Heart left ventricle (tissue), 16 donors: Measurements from ENCODE around the gene RTL9. TPM values are rescaled to one million over a fixed set of nuclear protein-coding genes. Genes with fewer than 3 reads are reported as not detected.

Experiments used
- ATAC-seq, 4 donors: fragments of 200-7000 bp; cut with Tn5 transposase; one replicate each; pipeline ENCODE4 v1.9.1; 2020 to 2022; ENCODE audit warnings: moderate library complexity in 4 of 4, mild to moderate bottlenecking in 3 of 4, moderate number of reproducible peaks in 1 of 4
- DNase-seq, 5 donors: peaks; one replicate each; pipeline ENCODE4 v3.0.0-alpha.2; 2020
- H3K27ac ChIP-seq, 12 donors: fragments of 200-600 bp; sonication (generic) in 4 of 12; one replicate each; pipeline versions ENCODE4 v1.5.0 to v1.8.0; 2016 to 2022; ENCODE audit warnings: mild to moderate bottlenecking in 2 of 12
- H3K27me3 ChIP-seq, 9 donors: fragments of 200-600 bp; sonication (generic) in 2 of 9; one replicate each; pipeline versions ENCODE4 v1.5.1 to v1.8.0; 2016 to 2022; ENCODE audit warnings: mild to moderate bottlenecking in 3 of 9
- H3K36me3 ChIP-seq, 9 donors: fragments of 200-600 bp; sonication (generic) in 2 of 9; one replicate each; pipeline versions ENCODE4 v1.5.0 to v1.8.0; 2018 to 2022; ENCODE audit warnings: mild to moderate bottlenecking in 2 of 9
- H3K4me1 ChIP-seq, 12 donors: fragments of 200-600 bp; sonication (generic) in 4 of 12; one replicate each; pipeline versions ENCODE4 v1.5.0 to v1.8.0; 2016 to 2022; ENCODE audit warnings: mild to moderate bottlenecking in 3 of 12
- H3K4me3 ChIP-seq, 12 donors: fragments of 200-600 bp; sonication (generic) in 4 of 12; one replicate each; pipeline versions ENCODE4 v1.5.0 to v1.8.0; 2017 to 2022; ENCODE audit warnings: mild to moderate bottlenecking in 9 of 12, moderate library complexity in 4 of 12
- H3K9me3 ChIP-seq, 12 donors: fragments of 200-600 bp; sonication (generic) in 4 of 12; one replicate each; pipeline versions ENCODE4 v1.5.0 to v1.8.0; 2016 to 2022; ENCODE audit warnings: mild to moderate bottlenecking in 1 of 12
- POLR2A ChIP-seq, 2 donors: fragments of 450-650 bp; IDR thresholded peaks; one replicate each; pipeline ENCODE4 v1.6.1; 2017; ENCODE audit warnings: antibody characterized with exemption in 2 of 2, mild to moderate bottlenecking in 2 of 2, moderate library complexity in 2 of 2
- WGBS, 4 donors: extraction: QIAGEN DNeasy Blood & Tissue Kit in 2 of 4; methylation state at CpG; one replicate each; pipeline versions ENCODE4 v1.1.5 to v1.1.7; 2013 to 2018; 5-methylcytosine and 5-hydroxymethylcytosine counted together
- intact Hi-C, 10 donors: fragments of 100-400 bp; cut with DNase I; formaldehyde crosslinking; loops; one replicate each; pipeline versions ENCODE4 v1.11.1 to v1.14.2; 2022
- polyA plus RNA-seq, 2 donors: library from polyadenylated mRNA; stranded (reverse); fragments of 200-250 nt; gene quantifications; one replicate each; pipeline ENCODE4 v1.2.3, GENCODE V29; 2013
- total RNA-seq, 9 donors: library from RNA; depleted of rRNA in 2 of 9; stranded (reverse); fragments of >200 nt in 2 of 9; fragmentation: NEBNext Ultra II Directional in 3 of 9; extraction: Animal tissue kit (Norgen Biotek cat#: 25700) in 3 of 9; gene quantifications; one replicate each; pipeline versions ENCODE4 v1.1.0 to v1.2.4, GENCODE V29; 2016 to 2023
- TF ChIP-seq, protein P1 (sequence below), 12 donors: fragments of 200-600 bp; sonication (generic) in 4 of 12; IDR thresholded peaks; one replicate each; pipeline versions ENCODE4 v1.5.0 to v1.8.0; 2018 to 2022; ENCODE audit warnings: antibody characterized with exemption in 12 of 12, mild to moderate bottlenecking in 5 of 12
- donor health status: ischemic (EF 13 %, LVEDD 7.1; RV severe dilation, severe dysfunction).
- donor health status: healthy with polysubstance abuse.
- donor health status: DM: no; HTN: yes; CAD: no.
- donor health status: DM: no; HTN: no; CAD: no.
- donor health status: ischemic (EF 25% LVEDD 6.9; RV normal size, moderate dysfunction).
- donor health status: ischemic (EF 25% LVEDD 5.7; RV mildly dilated, moderate dysfunction).
- donor health status: healthy.
- donor health status: DM: yes; HTN: yes; CAD: no.
- donor health status: ischemic (EF 35%, LVEDD 5.7; RV mildly dilated, moderate dysfunction).
- donor health status: nonischemic (EF 11% LVEDD 7.7; RV severe dilation, severe dysfunction).
- donor health status: DM: yes; HTN: yes; CAD: no.
- donor health status: PGD.
- donor health status: ischemic (EF 29% LVEDD 5.4; RV normal size, mild dysfunction).
- donor health status: nonischemic (EF 23%, LVEDD 6.1; RV moderate dilation, normal function).

The RTL9 gene
- total and polyA plus RNA-seq, 11 donors, result 0.15 to 2.0 (median 0.65) TPM

DNA sequence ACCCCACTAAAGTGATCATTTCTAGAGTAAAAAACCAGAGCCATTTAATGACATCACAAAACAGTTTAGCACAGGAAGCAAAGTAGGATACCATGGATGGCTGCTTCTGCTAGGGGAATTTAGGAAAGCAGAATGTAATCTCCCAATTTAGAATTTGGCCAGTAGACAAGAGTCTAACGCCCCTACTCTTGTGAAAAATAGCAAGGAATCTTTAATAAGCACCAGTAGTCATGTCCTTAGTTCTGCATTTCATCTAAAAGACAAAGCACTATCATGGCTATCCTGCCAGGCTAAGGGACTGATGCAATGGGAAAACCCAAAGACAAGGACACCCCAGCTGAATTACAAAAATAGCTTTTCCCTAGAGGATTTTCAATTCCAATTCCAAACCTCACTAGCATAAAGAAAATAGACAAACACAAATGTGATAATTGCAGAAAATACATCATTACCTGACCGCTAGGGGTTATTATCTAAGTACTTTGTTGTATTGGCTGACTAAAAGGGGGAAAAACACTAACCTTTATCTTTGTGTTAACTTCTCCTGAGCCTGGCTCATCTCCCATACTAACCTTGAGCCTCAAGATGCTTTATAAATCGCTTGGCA, 38.2 kb upstream of the RTL9 start:
- TF ChIP-seq, protein P1, sequence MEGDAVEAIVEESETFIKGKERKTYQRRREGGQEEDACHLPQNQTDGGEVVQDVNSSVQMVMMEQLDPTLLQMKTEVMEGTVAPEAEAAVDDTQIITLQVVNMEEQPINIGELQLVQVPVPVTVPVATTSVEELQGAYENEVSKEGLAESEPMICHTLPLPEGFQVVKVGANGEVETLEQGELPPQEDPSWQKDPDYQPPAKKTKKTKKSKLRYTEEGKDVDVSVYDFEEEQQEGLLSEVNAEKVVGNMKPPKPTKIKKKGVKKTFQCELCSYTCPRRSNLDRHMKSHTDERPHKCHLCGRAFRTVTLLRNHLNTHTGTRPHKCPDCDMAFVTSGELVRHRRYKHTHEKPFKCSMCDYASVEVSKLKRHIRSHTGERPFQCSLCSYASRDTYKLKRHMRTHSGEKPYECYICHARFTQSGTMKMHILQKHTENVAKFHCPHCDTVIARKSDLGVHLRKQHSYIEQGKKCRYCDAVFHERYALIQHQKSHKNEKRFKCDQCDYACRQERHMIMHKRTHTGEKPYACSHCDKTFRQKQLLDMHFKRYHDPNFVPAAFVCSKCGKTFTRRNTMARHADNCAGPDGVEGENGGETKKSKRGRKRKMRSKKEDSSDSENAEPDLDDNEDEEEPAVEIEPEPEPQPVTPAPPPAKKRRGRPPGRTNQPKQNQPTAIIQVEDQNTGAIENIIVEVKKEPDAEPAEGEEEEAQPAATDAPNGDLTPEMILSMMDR (IDR thresholded peaks at IDR 0.05), result no peak
- TF ChIP-seq POLR2A (IDR thresholded peaks at IDR 0.05), result no peak
- Histone ChIP-seq H3K4me1 (peaks cover 0 to 14% (median 3%) of the 10 kb centered on the region in 12 donors), H3K27me3 (peaks cover 0 to 16% (median 0%) of the 10 kb centered on the region in 9 donors), H3K9me3 (peaks cover 0 to 2% (median 0%) of the 10 kb centered on the region in 12 donors), H3K4me3 (no peak overlapping the region), H3K27ac (no peak overlapping the region), H3K36me3 (no peaks in the 10 kb centered on the region)
- no peak for DNase-seq
- intact Hi-C loops, result loop anchor here in 1 of 10 donors (10.0 kb wide), 1 partner anchor 156 kb away; no protein-coding TSS in a partner anchor
- no peak for ATAC-seq
- 31 to 59% (median 47%) methylated on average over 3 of the region's 3 CpGs for WGBS, 4 donors

DNA sequence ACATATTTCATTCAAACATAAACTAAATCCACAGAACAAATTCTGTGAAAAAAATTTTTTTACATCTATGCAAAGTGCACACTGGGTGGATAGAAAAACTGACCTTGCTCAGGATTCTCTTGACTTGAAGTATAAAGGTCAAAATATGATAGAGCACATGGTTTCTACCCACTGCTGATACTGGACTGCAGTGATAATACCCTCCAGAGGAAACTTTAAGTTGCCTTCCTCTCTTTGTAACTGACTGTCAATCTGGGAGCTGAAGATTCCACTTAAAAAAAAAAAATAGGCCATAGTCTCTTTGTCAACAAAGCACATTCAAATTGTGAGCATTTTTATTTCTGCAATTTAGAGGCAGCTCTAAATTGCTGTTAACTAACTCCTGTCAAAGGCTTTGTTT, 37.6 kb upstream of the RTL9 start:
- ATAC-seq (no peak), DNase-seq (no peak)
- TF ChIP-seq POLR2A (IDR thresholded peaks at IDR 0.05), result no peak
- TF ChIP-seq, protein P1 (IDR thresholded peaks at IDR 0.05), result no peak
- H3K36me3 ChIP-seq, result no peaks in the 10 kb centered on the region
- peaks cover 0 to 10% (median 3%) of the 10 kb centered on the region in 12 donors for H3K4me1 ChIP-seq
- intact Hi-C loops, result loop anchor here in 1 of 10 donors (10.0 kb wide), 1 partner anchor 156 kb away; no protein-coding TSS in a partner anchor
- H3K27ac ChIP-seq, result no peak overlapping the region
- H3K27me3 ChIP-seq, result peaks cover 0 to 16% (median 0%) of the 10 kb centered on the region in 9 donors
- peaks cover 0 to 8% (median 0%) of the 10 kb centered on the region in 12 donors for H3K9me3 ChIP-seq
- H3K4me3 ChIP-seq, result no peak overlapping the region

DNA sequence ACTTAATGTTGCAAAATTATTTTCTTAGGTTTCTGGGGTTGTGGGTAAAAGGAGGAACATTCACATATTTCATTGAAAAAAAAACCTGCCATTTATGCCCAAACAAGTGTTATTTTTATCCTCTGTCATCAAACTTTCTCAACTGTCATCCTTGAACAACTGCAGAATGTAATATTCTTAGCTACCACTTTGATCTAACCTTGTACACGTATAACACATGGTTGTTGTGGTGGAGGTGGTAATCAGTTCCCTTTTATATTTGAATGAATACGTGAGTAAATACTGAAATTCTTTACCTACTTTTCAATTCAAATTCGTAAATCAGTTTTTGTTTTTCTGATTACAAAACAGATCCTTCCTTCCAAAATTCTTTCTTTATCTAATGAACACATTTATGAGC, 37.0 kb upstream of the RTL9 start:
- H3K27ac ChIP-seq, result no peak overlapping the region
- TF ChIP-seq POLR2A (IDR thresholded peaks at IDR 0.05), result no peak
- TF ChIP-seq, protein P1 (IDR thresholded peaks at IDR 0.05), result no peak
- no peaks in the 10 kb centered on the region for H3K36me3 ChIP-seq
- ATAC-seq (no peak), DNase-seq (no peak)
- peaks cover 0 to 16% (median 0%) of the 10 kb centered on the region in 9 donors for H3K27me3 ChIP-seq
- 51 to 76% (median 64%) methylated on average over 3 of the region's 3 CpGs for WGBS, 4 donors
- H3K9me3 ChIP-seq, result peaks cover 0 to 11% (median 0%) of the 10 kb centered on the region in 12 donors
- H3K4me1 ChIP-seq, result peaks cover 0 to 4% (median 0%) of the 10 kb centered on the region in 12 donors
- intact Hi-C loops, result loop anchor here in 1 of 10 donors (10.0 kb wide), 1 partner anchor 157 kb away; no protein-coding TSS in a partner anchor
- no peak overlapping the region for H3K4me3 ChIP-seq

DNA sequence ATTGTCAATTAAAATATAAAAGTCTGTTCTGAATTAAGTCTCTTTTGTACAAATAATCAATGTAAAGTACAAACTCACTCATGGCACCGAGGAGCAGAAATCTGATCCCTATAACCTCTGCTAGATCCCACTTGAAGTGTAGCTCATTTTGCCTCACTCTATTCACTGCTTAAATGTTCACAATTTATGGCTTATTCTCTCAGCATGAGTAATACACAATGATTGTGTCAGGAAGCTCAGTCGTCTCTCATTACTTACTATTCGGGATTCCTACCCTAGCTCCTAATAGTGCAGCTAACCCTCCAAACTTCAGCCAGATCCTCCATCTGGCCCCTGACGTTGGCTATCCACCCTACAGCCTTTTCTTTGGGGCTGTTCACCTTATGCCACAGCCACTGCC, 36.0 kb upstream of the RTL9 start:
- DNase-seq (no peak), ATAC-seq (no peak)
- intact Hi-C loops, result loop anchor here in 1 of 10 donors (10.0 kb wide), 1 partner anchor 158 kb away; no protein-coding TSS in a partner anchor
- Histone ChIP-seq H3K27ac (no peak overlapping the region), H3K4me1 (peaks cover 0 to 4% (median 0%) of the 10 kb centered on the region in 12 donors), H3K9me3 (peaks cover 0 to 11% (median 0%) of the 10 kb centered on the region in 12 donors), H3K4me3 (no peak overlapping the region), H3K36me3 (no peaks in the 10 kb centered on the region), H3K27me3 (peaks cover 0 to 16% (median 0%) of the 10 kb centered on the region in 9 donors)
- no peak for TF ChIP-seq POLR2A (IDR thresholded peaks at IDR 0.05)
- TF ChIP-seq, protein P1 (IDR thresholded peaks at IDR 0.05), result no peak
- WGBS, 4 donors, result 62 to 82% (median 69%) methylated on average over 4 of the region's 4 CpGs
